HG03571 (cell line): ENCODE results near the gene DDX43.
"Not testable (repeated sequence)": the region's sequence is repeated elsewhere in the genome, so short reads cannot be mapped to it uniquely, and the experiment has no call there.

ENCODE experiments used
- ATAC-seq: cut with Tn5 transposase; IDR thresholded peaks from one replicate; pipeline ENCODE4 v1.9.1; 2021; ENCODE audit not compliant: unreplicated experiment

The DDX43 gene

DNA sequence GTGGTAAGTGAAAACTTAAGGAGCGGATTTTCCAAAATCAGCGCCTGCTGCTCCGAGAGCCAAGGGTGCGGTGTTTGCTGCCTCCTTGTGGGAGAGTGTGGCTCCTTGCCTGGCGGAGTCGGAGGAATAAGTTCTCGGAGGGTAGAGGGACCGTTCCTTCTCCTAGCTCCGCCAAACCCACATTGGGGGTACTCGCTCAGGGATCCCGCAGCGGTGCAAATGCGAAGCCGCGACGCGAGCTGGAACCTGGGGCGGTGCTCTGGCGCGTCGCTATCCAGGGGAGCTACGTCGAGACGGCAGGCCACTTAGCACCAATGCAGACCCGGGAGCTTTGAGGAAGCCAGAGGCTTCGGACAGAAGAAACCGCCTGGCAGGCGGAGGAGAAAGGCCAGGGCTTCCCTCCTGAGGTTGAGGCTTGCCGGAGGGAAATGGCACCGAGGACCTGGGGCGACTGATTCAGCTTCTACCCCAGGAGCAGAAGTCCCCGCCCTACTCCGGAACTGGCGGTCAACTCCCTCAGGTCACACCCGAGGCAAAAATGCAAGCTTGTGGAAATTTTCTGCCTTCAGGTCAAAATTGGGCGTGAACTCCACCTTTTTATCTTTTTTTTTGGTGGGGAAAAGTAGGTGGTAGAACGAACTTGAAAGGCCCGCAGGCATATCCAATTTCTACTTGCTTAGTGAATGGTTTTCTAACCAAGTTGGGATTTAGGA is 5.7 kb upstream of the DDX43 start:
- peak; percentile 61 for ATAC-seq

DNA sequence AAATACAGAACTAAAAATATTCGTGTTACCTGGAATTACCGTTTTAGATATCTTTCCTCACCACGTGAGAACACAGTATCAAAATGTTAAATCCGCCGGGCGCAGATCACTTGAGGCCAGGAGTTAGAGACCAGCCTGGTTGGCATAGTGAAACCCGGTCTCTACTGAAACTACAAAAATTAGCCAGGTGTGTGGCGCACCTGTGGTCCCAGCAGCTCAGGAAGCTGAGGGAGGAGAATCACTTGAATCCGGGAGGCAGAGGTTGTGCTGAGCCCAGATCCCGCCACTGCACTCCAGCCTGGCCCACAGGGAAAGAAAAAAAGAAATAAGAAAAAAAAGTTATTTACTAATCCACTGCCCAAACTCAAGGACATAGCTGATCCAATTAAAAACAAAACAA is 4.8 kb upstream of the DDX43 start:
- no peak for ATAC-seq

- no peak for ATAC-seq
Measured at GRCh38 chr6:73391675-73392074, 3.0 kb upstream of the DDX43 start.

GRCh38 chr6:73392188-73392587 is 2.4 kb upstream of the DDX43 start:
- not testable (repeated sequence) for ATAC-seq

GRCh38 chr6:73393278-73393677 is 1.4 kb upstream of the DDX43 start:
- no peak for ATAC-seq

GRCh38 chr6:73395875-73396274 is 1.2 kb downstream of the DDX43 start:
- no peak for ATAC-seq

- ATAC-seq, result no peak
Measured at GRCh38 chr6:73400656-73401055, 6.0 kb downstream of the DDX43 start.

DNA sequence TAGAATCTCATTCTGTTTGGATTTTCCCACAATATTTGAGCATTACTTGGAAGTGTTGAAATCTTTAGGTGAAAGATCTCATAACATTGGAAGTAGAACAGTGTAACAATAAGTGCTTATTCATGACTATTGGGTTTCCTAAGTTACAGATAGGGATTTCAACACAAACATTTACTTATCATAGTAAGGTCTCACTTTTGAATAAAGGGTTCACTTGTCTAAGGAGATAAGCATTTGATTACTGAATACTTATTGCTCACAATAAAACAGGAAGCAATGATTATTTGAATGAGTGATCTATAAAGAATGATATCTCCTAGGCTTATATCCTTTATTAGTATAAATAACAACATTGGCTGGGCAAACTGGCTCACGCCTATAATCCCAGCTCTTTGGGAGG is 14.8 kb downstream of the DDX43 start:
- ATAC-seq, result no peak

DNA sequence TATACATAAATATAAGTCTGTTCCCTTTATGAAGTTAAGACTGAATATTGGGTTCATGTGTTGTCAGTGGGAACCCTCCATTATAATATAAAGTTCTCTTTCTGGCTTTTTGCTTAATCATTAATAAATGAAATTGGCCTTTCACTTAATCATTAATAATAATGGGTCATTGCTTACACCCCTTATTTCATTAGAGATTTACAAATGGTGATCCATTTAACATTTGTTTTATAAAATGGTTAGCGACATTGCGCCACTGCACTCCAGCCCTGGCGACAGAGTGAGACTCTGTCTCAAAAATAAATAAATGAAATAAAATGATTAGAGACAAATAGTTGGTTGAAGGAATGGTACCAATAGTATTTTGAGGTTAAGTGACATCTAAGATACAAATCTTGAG is 18.5 kb downstream of the DDX43 start:
- ATAC-seq, result no peak

DNA sequence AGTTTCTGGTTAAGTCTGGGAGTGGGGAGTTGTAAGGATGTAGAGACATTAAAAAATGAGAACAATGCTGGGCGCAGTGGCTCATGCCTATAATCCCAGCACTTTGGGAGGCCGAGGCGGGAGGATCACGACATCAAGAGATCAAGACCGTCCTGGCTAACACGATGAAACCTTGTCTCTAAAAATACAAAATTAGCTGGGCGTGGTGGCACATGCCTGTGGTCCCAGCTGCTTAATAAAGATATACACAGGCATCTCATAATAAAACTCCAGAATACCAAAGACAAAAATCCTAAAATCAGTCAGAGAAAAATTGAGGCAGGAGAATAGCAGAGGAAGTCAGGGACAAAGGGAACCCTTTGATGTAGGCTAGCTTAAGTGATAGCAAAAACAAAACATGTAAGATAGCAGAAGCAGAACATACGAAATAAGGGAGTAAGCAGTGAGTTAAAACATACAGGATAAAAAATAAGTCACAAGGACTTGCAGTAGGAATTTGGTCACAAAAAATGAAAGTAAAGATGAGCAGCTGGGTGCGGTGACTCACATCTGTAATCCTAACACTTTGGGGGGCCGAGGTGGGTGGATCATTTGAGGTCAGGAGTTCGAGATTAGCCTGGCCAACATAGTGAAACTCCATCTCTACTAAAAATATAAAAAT is 23.6 kb downstream of the DDX43 start:
- no peak for ATAC-seq

- no peak for ATAC-seq
Measured at GRCh38 chr6:73421534-73421933, 26.9 kb downstream of the DDX43 start.

DNA sequence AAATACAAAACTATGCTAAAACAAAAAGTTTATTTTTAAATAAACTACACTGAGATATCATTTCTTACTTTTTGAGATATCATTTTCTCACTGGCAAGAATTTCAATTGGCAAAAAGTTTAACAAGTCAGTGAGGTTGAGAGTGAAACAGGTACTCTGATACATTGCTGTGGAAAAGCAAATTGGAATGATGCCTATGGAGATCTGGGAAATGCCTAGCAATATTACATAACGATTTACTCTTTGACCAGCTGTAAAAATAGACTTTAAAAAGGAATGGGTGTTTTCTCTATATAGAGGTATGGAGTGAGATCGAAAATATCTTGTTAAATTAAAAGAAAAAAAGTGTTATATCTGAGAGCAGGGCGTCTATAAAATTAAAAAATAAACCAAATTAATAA is 40.6 kb downstream of the DDX43 start:
- no peak for ATAC-seq

DNA sequence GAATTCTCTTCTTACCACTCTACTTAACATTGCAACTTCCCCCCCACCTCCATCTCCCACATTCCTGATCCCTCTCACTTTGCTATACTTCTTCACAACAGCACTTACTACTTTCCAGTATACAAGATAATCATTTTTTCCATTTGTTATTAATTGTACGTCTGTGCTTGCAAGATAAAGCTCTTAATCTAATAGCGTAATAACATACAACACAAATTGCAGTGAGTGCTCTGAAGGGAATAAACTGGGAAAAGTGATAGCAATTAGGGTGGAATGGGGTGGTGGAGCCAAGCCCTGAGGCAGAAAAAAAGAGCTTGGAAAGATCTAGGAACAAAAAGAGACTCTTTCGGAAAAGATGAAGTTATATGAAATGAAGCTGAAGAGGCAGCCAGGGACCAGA is 48.9 kb downstream of the DDX43 start:
- no peak for ATAC-seq

- ATAC-seq, result peak; percentile 60
Measured at GRCh38 chr6:73451223-73452106, 56.8 kb downstream of the DDX43 start.

DNA sequence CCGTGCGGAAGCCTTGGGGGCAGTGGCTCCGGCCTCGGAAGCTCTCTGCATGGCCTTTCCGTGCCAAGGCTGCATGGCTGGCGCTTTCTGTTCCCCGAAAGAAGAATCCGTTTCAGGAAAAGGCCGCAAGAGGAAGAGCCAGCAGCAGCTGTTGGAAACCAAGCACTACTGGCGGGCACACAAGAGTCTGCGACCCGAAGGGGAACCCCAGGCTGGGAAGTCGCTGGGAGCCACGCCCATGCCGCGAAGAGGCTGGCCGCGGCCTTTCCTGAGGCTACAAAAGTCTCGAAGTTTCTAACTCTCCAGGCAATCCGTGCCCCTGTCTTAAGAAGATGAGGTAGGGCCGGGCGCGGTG is 57.5 kb downstream of the DDX43 start, which contains the start of gene CGAS:
TSS of gene CGAS (minus strand) at position 191 of the 355 bp plus-strand sequence. CDS start at position 75, 116 bp downstream.
- ATAC-seq, result peak; percentile 54

GRCh38 chr6:73455865-73456629 is 61.4 kb downstream of the DDX43 start:
- no peak for ATAC-seq

DNA sequence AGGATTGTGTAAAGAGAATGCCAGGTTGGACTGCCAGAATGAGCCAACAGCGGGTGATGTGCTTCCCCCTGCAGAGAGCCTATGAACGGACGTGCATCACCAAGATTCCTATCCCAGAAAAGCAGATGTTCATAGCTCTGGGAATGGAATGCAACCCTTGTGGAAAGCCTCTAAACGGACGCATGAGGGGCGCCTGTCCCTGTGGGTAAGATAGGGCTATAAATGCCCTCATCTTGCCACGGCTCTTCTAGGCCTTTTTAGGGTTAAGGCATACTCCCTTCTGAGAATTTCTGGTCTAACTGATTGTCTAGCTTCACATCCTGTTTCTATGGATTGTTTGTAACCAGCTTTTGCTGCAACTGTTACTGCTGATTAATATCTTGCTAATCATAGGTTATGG is 64.8 kb downstream of the DDX43 start:
- not testable (repeated sequence) for ATAC-seq

DNA sequence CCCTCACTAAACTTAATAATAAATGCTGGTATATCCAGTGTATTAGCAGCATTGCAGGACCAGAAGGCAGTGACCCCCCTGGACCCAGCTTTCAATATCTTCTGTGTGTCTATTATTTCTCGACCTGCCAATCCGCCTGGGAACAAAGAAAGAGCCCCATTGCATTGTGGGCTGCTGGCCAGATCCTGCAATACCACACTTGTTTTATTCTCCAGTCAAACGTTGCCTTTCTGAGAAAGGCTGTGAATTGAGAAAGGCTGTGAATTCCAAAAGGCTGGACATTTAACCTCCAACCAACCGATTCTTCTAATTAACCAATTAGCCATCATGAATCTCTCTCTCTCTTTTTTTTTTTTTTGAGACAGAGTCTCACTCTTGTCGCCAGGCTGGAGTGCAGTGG is 65.4 kb downstream of the DDX43 start:
- no peak for ATAC-seq

- ATAC-seq, result peak; percentile 92
Measured at GRCh38 chr6:73461537-73462350, 67.1 kb downstream of the DDX43 start, which contains the start of gene MTO1. TSS of gene MTO1 (plus strand) at chr6:73461737. CDS start at chr6:73461855, 118 bp downstream.
